GM19023 (cell line): ENCODE results near the gene ZCWPW1.
"Not testable (repeated sequence)": the region's sequence is repeated elsewhere in the genome, so short reads cannot be mapped to it uniquely, and the experiment has no call there.

Experiments used
- ATAC-seq: cut with Tn5 transposase; IDR thresholded peaks from one replicate; pipeline ENCODE4 v1.9.1; 2021; ENCODE audit warnings: mild to moderate bottlenecking, moderate library complexity; ENCODE audit not compliant: unreplicated experiment

ZCWPW1 gene

GRCh38 chr7:100456562-100456961, 28.1 kb upstream of the ZCWPW1 start:
- ATAC-seq, result no peak

GRCh38 chr7:100455206-100455605, 26.7 kb upstream of the ZCWPW1 start:
- ATAC-seq, result no peak

GRCh38 chr7:100453854-100454253, 25.4 kb upstream of the ZCWPW1 start:
- ATAC-seq, result not testable (repeated sequence)

GRCh38 chr7:100452513-100452912, 24.0 kb upstream of the ZCWPW1 start:
- ATAC-seq, result no peak

- no peak for ATAC-seq
These were observed 20.8 kb upstream of the ZCWPW1 start for GRCh38 chr7:100449190-100449795.

GRCh38 chr7:100447363-100447762, 18.9 kb upstream of the ZCWPW1 start:
- not testable (repeated sequence) for ATAC-seq

- no peak for ATAC-seq
These were observed 17.5 kb upstream of the ZCWPW1 start for GRCh38 chr7:100446040-100446439.

GRCh38 chr7:100444311-100445278, 16.1 kb upstream of the ZCWPW1 start:
- ATAC-seq, result no peak

- ATAC-seq, result no peak
These were observed 14.8 kb upstream of the ZCWPW1 start for GRCh38 chr7:100443096-100443840.

- ATAC-seq, result no peak
These were observed 13.4 kb upstream of the ZCWPW1 start for GRCh38 chr7:100441641-100442535.

- ATAC-seq, result not testable (repeated sequence)
These were observed 10.7 kb upstream of the ZCWPW1 start for GRCh38 chr7:100439244-100439643.

GRCh38 chr7:100438731-100439130, 10.2 kb upstream of the ZCWPW1 start:
- ATAC-seq, result not testable (repeated sequence)

GRCh38 chr7:100438172-100438571, 9.7 kb upstream of the ZCWPW1 start:
- ATAC-seq, result no peak

- ATAC-seq, result no peak
These were observed 8.9 kb upstream of the ZCWPW1 start for GRCh38 chr7:100437150-100438100.

- ATAC-seq, result peak; percentile 15
These were observed 7.2 kb upstream of the ZCWPW1 start for GRCh38 chr7:100435401-100436304.

GRCh38 chr7:100434297-100435144, 6.0 kb upstream of the ZCWPW1 start:
- ATAC-seq, result no peak

- ATAC-seq, result no peak
These were observed 5.2 kb upstream of the ZCWPW1 start for GRCh38 chr7:100433592-100434296.
